K562 (cell line): ENCODE measurements around the gene GP1BB. TPM values are rescaled to one million over a fixed set of nuclear protein-coding genes. Genes with fewer than 3 reads are reported as not detected.

ENCODE experiments used
- CXXC5 ChIP-seq: fragments of 250-450 bp; sonication (Bioruptor Pico); IDR thresholded peaks from 2 replicates; pipeline ENCODE4 v1.8.0; 2022; ENCODE audit warnings: inconsistent platforms, mild to moderate bottlenecking, moderate library complexity
- ELF1 ChIP-seq: fragments of 200-800 bp; sonication (Bioruptor generic); IDR thresholded peaks from 2 replicates; pipeline ENCODE4 v1.6.1; 2016; ENCODE audit warnings: missing genetic modification characterization, missing compliant biosample characterization
- FOXA1 ChIP-seq: fragments of 450-650 bp; IDR thresholded peaks from 2 replicates; pipeline ENCODE4 v1.6.1; 2016; ENCODE audit warnings: mild to moderate bottlenecking, borderline replicate concordance
- JUND ChIP-seq, 2 experiments: IDR thresholded peaks; 2 replicates in 1 of 2; 3 replicates in 1 of 2; pipeline ENCODE4 v1.6.1; 2011; ENCODE audit warnings: borderline replicate concordance in 2 of 2, low read depth in 2 of 2, low read length in 2 of 2, improper control_type of control experiment in 1 of 2, missing biosample characterization in 1 of 2, missing genetic modification characterization in 1 of 2, missing genetic modification reagents in 1 of 2
- KDM2B ChIP-seq: fragments of 250-450 bp; sonication (Bioruptor Pico); IDR thresholded peaks from 2 replicates; pipeline ENCODE4 v1.8.0; 2021; ENCODE audit warnings: mild to moderate bottlenecking, moderate library complexity
- KLF6 ChIP-seq: fragments of 250-450 bp; sonication (Bioruptor Pico); IDR thresholded peaks from 2 replicates; pipeline ENCODE4 v1.4.0; 2020; ENCODE audit warnings: mild to moderate bottlenecking, moderate library complexity, borderline replicate concordance
- MYC ChIP-seq, 2 experiments: fragments of 250-450 bp in 1 of 2; sonication (Bioruptor Pico) in 1 of 2; IDR thresholded peaks; 2 replicates each; pipeline versions ENCODE4 v1.5.1 to v1.6.1; 2012 to 2021; ENCODE audit warnings: low read depth in 2 of 2, borderline replicate concordance in 1 of 2, improper control_type of control experiment in 1 of 2, low read length in 1 of 2, mild to moderate bottlenecking in 1 of 2, moderate library complexity in 1 of 2
- PCBP1 ChIP-seq: fragments of 200-400 bp; formaldehyde crosslinking; IDR thresholded peaks from 2 replicates; pipeline ENCODE4 v1.6.1; 2018; ENCODE audit warnings: mild to moderate bottlenecking, low read depth, low read length; ENCODE audit not compliant: poor library complexity, severe bottlenecking
- PRMT5 ChIP-seq: sonication (generic); formaldehyde crosslinking; IDR thresholded peaks from 2 replicates; pipeline ENCODE4 v1.5.0; 2020; ENCODE audit warnings: missing genetic modification reagents
- SMAD4 ChIP-seq: fragments of 250-450 bp; sonication (Bioruptor Pico); conservative IDR thresholded peaks from 2 replicates; pipeline ENCODE4 v1.8.0; 2021; ENCODE audit warnings: inconsistent platforms, mild to moderate bottlenecking, moderate library complexity
- SPI1 ChIP-seq: IDR thresholded peaks from 2 replicates; pipeline ENCODE4 v1.6.1; 2011; ENCODE audit warnings: low read depth, low read length, control low read depth, borderline replicate concordance
- SRSF3 ChIP-seq: fragments of 200-400 bp; formaldehyde crosslinking; IDR thresholded peaks from 2 replicates; pipeline ENCODE4 v1.6.1; 2016; ENCODE audit warnings: mild to moderate bottlenecking, low read length, moderate library complexity; ENCODE audit not compliant: insufficient read depth
- TARDBP ChIP-seq: fragments of 450-650 bp; IDR thresholded peaks from 2 replicates; pipeline ENCODE4 v1.6.1; 2016
- ZC3H11A ChIP-seq: IDR thresholded peaks from 2 replicates; pipeline ENCODE4 v1.6.1; 2012; ENCODE audit warnings: low read depth, low read length, improper control_type of control experiment
- ZFPM2 ChIP-seq: fragments of 250-450 bp; sonication (Bioruptor Pico); IDR thresholded peaks from 2 replicates; pipeline ENCODE4 v1.5.1; 2022; ENCODE audit warnings: mild to moderate bottlenecking
- polyA plus RNA-seq, 8 experiments: library from polyadenylated mRNA; depleted of rRNA in 4 of 8; stranded (reverse) in 5 of 8; unstranded in 3 of 8; fragments of >200 nt; fragmentation: Nextera tagmentation in 2 of 8; fragmentation: Illumina TruSeq in 1 of 8; extraction: Ambion mirVana in 2 of 8; extraction: Trizol in 1 of 8; gene quantifications; 2 replicates each; pipeline versions ENCODE4 v1.2.1 to v1.2.3, GENCODE V29; 2011 to 2014; ENCODE audit warnings: inconsistent platforms in 1 of 8, missing spikeins in 1 of 8
- total RNA-seq, 7 experiments: library from RNA; depleted of rRNA in 6 of 7; stranded (reverse); fragments of >200 nt in 6 of 7; fragmentation: Illumina TruSeq in 2 of 7; extraction: Trizol in 2 of 7; gene quantifications; 2 replicates each; pipeline versions ENCODE4 v1.2.1 to v1.2.3, GENCODE V29; 2011 to 2021; ENCODE audit warnings: low replicate concordance in 1 of 7
- TF ChIP-seq, protein P1 (sequence below): fragments of 450-650 bp; formaldehyde crosslinking; IDR thresholded peaks from 2 replicates; pipeline ENCODE4 v1.4.0; 2022; ENCODE audit warnings: missing genetic modification characterization
- TF ChIP-seq, protein P2 (sequence below): fragments of 250-450 bp; sonication (Bioruptor Pico); IDR thresholded peaks from 2 replicates; pipeline ENCODE4 v1.4.0; 2020
- TF ChIP-seq, protein P3 (sequence below): fragments of 250-450 bp; sonication (Bioruptor Pico); IDR thresholded peaks from 2 replicates; pipeline ENCODE4 v1.4.0; 2020; ENCODE audit warnings: mild to moderate bottlenecking, moderate library complexity
- TF ChIP-seq, protein P4 (sequence below): fragments of 250-450 bp; sonication (Bioruptor Pico); IDR thresholded peaks from 2 replicates; pipeline ENCODE4 v1.9.0; 2021; ENCODE audit warnings: mild to moderate bottlenecking

The GP1BB gene
- total and polyA plus RNA-seq, 9 of the 15 experiments (the other 6 are each of a cell fraction or from before 2014, with no cell fraction given): 0.69 to 162 (median 2.8) TPM

DNA sequence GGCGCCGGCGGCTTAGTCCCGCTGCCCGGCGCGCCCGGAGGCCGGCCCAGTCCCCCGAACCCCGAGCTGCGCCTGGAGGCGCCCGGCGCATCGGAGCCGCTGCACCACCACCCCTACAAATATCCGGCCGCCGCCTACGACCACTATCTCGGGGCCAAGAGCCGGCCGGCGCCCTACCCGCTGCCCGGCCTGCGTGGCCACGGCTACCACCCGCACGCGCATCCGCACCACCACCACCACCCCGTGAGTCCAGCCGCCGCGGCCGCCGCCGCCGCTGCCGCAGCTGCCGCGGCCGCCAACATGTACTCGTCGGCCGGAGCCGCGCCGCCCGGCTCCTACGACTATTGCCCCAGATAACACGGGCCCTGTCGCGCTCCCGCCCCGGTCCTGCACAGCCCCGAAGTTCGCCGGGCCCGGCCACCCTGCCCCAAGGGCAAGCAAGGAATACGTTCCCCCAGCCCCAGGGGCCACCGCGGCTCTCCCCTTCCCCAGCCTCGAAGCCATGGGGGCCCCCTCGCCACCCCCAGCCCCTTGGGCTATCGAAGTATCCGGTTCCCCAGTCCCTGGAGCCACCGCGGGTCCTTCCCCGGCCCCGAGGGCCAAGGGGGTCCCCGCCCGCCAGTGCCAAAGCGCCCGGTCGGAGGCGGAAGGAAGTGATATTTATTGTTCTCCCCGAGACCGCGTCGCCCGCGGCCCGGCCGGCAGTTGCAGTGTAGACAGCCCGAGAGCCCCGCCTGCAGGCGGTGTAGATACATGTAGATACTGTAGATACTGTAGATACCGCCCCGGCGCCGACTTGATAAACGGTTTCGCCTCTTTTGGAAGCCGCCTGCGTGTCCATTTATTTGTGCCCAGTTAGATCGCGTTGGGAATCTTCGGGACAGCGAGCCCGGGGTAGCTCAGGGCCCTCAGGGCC is 43.4 kb downstream of the GP1BB start (continued):
- TF ChIP-seq, protein P1, sequence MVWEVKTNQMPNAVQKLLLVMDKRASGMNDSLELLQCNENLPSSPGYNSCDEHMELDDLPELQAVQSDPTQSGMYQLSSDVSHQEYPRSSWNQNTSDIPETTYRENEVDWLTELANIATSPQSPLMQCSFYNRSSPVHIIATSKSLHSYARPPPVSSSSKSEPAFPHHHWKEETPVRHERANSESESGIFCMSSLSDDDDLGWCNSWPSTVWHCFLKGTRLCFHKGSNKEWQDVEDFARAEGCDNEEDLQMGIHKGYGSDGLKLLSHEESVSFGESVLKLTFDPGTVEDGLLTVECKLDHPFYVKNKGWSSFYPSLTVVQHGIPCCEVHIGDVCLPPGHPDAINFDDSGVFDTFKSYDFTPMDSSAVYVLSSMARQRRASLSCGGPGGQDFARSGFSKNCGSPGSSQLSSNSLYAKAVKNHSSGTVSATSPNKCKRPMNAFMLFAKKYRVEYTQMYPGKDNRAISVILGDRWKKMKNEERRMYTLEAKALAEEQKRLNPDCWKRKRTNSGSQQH (CRISPR knock-in tag): no peak
- TF ChIP-seq SPI1 (peak; percentile 49; the same call in 1 of the 2 replicates), KDM2B (CRISPR knock-in tag) (0 out of 2 replicates have a peak, but pooled peaks have one; percentile 78), ZC3H11A (0 out of 2 replicates have a peak, but pooled peaks have one; percentile 26), TARDBP (0 out of 2 replicates have a peak, but pooled peaks have one; percentile 72), CXXC5 (peak; percentile 75), JUND (IDR thresholded peaks at IDR 0.05; ENCODE audit: borderline replicate concordance, low read depth, low read length) (0 out of 2 replicates have a peak, but pooled peaks have one; percentile 31), JUND (tag; IDR thresholded peaks at IDR 0.05; ENCODE audit: borderline replicate concordance, low read depth, low read length) (no peak; the same call in 2 of the 3 replicates), KLF6 (CRISPR knock-in tag) (no peak), MYC (IDR thresholded peaks at IDR 0.05; ENCODE audit: low read depth, low read length) (peak; percentile 54; the same call in 1 of the 2 replicates), MYC (CRISPR knock-in tag; IDR thresholded peaks at IDR 0.05; ENCODE audit: borderline replicate concordance, low read depth) (peak; percentile 77; the same call in 1 of the 2 replicates), ZFPM2 (CRISPR knock-in tag) (0 out of 2 replicates have a peak, but pooled peaks have one; percentile 30), SRSF3 (0 out of 2 replicates have a peak, but pooled peaks have one; percentile 61), FOXA1 (no peak), SMAD4 (peak; percentile 82), PRMT5 (CRISPR knock-in tag) (0 out of 2 replicates have a peak, but pooled peaks have one; percentile 11), ELF1 (tag) (0 out of 2 replicates have a peak, but pooled peaks have one; percentile 24), PCBP1 (peak; percentile 78)
- TF ChIP-seq, protein P2, sequence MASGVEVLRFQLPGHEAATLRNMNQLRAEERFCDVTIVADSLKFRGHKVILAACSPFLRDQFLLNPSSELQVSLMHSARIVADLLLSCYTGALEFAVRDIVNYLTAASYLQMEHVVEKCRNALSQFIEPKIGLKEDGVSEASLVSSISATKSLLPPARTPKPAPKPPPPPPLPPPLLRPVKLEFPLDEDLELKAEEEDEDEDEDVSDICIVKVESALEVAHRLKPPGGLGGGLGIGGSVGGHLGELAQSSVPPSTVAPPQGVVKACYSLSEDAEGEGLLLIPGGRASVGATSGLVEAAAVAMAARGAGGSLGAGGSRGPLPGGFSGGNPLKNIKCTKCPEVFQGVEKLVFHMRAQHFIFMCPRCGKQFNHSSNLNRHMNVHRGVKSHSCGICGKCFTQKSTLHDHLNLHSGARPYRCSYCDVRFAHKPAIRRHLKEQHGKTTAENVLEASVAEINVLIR (CRISPR knock-in tag): no peak
- TF ChIP-seq, protein P3, sequence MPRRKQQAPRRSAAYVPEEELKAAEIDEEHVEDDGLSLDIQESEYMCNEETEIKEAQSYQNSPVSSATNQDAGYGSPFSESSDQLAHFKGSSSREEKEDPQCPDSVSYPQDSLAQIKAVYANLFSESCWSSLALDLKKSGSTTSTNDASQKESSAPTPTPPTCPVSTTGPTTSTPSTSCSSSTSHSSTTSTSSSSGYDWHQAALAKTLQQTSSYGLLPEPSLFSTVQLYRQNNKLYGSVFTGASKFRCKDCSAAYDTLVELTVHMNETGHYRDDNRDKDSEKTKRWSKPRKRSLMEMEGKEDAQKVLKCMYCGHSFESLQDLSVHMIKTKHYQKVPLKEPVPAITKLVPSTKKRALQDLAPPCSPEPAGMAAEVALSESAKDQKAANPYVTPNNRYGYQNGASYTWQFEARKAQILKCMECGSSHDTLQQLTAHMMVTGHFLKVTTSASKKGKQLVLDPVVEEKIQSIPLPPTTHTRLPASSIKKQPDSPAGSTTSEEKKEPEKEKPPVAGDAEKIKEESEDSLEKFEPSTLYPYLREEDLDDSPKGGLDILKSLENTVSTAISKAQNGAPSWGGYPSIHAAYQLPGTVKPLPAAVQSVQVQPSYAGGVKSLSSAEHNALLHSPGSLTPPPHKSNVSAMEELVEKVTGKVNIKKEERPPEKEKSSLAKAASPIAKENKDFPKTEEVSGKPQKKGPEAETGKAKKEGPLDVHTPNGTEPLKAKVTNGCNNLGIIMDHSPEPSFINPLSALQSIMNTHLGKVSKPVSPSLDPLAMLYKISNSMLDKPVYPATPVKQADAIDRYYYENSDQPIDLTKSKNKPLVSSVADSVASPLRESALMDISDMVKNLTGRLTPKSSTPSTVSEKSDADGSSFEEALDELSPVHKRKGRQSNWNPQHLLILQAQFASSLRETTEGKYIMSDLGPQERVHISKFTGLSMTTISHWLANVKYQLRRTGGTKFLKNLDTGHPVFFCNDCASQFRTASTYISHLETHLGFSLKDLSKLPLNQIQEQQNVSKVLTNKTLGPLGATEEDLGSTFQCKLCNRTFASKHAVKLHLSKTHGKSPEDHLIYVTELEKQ (CRISPR knock-in tag): no peak
- TF ChIP-seq, protein P4, sequence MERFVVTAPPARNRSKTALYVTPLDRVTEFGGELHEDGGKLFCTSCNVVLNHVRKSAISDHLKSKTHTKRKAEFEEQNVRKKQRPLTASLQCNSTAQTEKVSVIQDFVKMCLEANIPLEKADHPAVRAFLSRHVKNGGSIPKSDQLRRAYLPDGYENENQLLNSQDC (CRISPR knock-in tag): peak; percentile 57; the same call in 1 of the 2 replicates
